Embryonic facial prominence (tissue), 1 donor: ENCODE data around the gene IGDCC3.
"Not testable (repeated sequence)": the region's sequence is repeated elsewhere in the genome, so short reads cannot be mapped to it uniquely, and the experiment has no call there.

Source experiments
- DNase-seq: peaks from one replicate; pipeline ENCODE4 v3.0.0-alpha.2; 2016; ENCODE audit errors: extremely low spot score

Gene IGDCC3

DNA sequence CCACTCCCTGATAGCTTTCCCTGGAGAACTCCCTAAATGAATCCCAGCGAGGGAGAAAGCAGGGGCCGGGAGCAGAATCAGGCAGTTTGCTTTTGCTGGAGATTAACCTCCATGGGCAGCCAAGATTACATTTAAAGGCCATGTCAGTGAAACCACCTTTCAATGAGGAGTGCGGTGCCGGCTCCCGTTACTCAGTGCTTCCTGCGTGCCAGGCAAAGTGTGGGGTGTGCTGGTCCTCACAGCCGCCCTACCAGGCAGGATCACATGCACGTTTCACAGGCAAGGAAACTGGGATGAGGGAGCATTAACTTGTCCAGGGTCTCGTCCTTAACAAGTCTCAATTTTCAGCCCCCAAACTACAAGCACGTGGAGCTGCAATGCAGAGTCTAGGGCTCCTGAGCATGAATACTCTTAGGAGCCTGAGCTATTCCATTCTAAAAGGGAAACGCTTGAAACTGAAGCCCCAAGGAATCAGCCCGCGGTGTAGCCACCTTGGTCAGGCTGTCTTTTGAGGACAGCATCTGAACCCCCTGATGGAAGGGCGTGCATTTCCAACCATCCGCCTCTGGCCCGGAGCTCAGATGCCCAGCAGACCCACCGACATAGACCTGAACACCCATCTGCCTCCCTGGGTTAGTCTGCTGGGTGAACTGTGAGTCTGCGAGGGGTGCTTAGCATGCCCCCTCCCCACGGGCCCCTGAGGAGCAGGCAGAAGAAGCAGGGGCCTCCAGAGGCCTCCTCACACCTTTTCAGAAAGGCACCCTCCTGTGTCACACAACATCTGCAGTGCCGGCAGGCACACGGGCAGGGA is 5.6 kb downstream of the IGDCC3 start:
- no peak for DNase-seq

DNA sequence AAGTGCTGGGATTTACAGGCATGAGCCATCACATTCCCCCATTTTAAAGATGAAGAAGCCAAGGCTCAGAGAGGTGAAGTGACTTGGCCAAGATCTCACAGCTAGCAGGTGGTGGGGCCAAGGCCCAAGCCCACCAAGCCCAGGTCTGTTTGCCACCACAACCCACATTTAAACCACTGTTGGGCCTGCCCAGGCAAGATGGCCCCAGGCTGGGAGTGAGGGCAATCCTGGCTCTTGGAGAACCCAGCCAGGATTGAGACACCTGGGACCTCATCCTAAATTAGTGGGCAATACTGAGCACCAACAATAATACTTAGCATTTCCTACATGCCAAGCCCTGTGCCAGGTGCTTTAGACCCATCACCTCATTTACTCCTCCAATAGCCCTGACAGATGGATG is 6.9 kb downstream of the IGDCC3 start:
- DNase-seq: no peak

GRCh38 chr15:65369651-65370050 is 8.2 kb downstream of the IGDCC3 start:
- DNase-seq: no peak

GRCh38 chr15:65369212-65369547 is 8.6 kb downstream of the IGDCC3 start:
- DNase-seq: no peak

DNA sequence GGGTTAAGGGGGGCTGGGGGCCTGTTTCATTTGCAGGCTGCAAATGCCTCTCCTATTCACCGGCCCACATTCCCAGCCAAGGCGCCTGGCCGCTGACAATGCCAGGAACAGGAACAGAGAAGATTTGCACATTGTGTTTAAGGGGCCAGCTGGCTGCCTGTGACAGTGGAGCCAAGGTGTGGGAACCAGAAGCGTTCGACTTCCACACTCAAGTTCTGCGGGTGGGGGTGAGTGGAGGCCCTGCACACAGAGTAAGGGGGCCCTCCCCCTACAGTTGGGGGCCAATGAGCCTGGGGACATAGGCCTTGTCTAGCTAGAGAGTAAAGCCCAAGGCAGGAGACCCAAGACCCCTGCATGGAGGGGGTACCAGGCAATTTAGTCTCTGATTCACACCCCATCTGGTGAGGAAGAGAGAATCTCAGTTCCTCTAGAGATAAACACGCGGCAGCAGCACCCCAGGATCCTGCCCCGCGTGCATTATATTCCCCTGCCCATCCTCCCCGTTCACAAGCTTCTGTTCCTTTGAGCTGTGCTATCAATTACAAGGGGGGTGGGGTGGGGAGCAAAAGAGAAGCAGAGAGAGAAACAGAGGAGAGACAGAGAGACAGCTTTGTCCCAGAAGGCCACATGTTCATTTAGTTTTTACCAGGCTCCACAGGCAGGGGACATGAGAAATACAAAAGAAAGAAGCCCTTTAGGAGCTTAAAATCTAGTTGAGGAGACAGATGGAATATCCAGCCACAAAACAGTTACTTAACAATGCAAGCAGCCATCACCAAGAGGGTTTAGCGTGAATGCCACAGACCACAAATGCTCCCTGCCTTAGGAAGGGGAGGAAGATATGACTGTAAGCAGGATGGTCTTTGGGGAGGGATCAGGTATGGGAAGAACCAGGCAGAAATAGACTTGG is 9.2 kb downstream of the IGDCC3 start:
- DNase-seq: no peak

DNA sequence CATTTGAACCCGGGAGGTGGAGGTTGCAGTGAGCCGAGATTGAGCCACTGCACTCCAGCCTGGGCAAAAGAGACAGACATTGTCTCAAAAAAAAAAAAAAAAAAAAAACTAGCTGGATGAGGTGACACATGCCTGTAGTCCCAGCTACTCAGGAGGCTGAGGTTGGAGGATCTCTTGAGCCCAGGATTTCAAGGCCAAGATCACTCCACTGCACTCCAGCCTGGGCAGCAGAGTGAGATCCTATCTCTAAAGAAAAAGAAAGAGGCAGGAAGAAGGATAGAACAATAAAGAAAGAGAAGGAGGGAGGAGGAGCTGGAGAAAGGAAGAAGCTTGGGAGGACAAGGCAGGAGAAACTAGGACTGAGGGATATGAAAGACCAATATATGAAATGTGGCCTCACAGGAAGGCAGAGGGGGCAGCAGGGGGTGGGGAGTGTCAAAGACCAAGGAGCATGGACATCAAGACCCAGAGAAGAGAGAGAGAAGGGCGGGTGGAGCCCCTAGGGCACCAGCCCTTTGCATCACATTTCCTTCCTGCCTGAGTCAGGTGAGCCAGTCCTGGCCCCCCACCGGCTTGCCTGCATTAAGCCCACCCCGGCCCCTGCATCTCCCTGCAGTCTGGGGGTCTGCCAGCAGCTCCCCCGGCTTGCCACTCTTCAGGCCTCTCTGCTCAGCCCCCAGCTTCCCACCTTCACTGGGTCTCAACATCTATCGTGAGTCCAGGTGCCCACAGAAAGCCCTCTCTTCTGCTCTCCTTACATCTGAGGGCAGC is 11.5 kb downstream of the IGDCC3 start:
- DNase-seq: no peak

DNA sequence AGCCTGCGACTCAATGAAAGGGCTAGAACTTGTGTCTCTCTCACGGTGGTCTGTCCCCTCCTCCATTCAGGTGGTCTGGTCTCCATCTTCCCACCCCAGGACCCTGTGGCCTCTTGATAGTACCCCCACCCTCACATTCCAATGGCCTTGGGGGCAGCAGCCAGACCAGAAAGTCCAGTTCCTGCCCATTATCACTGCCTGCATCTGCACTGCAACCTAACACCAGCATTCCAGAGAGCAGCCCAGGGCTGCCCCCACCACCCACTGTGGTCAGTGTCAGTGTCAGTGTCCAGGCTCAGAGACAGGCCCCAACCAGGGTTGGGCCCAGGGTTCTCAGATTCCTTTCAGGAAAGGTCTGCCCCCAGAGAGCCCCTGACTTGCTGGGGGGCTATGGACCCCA is 12.6 kb downstream of the IGDCC3 start:
- no peak for DNase-seq

- DNase-seq: no peak
Observed at GRCh38 chr15:65363766-65364165, 14.0 kb downstream of the IGDCC3 start.

DNA sequence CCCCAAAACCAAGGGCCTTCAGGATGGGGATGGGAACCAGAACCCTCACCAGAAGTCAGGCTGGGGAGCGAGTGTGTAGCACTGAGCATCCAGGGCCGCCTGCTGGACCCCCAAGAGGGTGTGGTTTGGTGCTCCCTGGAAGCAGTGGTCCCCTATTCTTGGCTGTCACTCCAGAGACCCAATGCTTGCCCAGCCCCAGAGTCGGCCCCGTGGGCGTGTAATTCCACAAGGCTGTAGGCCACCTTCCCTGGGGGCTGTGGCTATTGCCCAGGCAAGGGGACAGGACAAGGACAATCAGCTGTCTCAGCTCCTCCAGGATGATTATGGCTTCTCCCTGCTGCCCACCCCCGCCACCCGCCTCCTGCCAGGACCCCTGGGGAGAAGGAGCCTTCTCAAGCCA is 14.5 kb downstream of the IGDCC3 start:
- no peak for DNase-seq

- no peak for DNase-seq
Observed at GRCh38 chr15:65362491-65362890, 15.3 kb downstream of the IGDCC3 start.

- DNase-seq: no peak
Observed at GRCh38 chr15:65361708-65362459, 15.9 kb downstream of the IGDCC3 start.

GRCh38 chr15:65360506-65360905 is 17.3 kb downstream of the IGDCC3 start:
- DNase-seq: no peak

GRCh38 chr15:65355988-65356353 is 21.8 kb downstream of the IGDCC3 start:
- no peak for DNase-seq

DNA sequence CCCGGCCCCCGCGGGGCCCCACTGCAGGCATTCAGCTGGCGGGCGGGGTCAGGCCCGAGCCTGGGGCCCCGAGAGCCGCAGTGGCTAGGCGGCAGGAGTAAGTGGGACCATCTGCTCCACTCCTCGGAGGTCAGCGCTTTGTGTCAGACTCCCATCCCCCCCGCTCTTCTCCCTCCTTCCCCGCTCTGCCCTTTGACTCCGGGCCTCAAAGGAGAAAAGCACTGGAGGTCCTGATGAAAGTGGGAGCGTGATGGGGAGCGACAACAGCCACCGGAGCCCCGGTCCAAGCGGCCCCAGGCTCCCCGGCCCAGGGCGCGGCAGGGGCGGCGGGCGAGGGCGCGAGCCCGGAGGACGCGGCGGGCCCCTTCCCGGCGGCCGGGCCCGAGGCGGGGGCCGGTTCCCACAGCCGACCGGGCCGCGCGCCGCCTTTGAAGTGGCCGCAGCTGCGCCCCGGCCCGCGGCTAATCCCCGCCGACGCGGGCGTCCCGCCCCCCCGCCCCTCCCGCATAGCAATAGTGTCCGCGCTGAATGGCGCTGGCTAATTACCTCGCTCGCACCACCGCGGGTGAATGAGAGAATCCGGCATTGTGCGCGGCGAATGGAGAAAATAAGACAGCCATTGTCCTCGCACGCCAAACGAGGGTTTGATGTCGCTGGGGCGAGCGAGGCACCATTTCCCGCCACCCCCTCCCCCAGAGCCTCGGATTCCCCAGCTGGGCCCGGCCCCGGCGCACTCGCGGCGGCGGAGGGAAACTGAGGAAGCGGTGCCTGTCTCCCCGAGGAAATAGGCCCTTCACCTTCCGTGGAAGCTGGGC is 22.4 kb downstream of the IGDCC3 start:
- no peak for DNase-seq

DNA sequence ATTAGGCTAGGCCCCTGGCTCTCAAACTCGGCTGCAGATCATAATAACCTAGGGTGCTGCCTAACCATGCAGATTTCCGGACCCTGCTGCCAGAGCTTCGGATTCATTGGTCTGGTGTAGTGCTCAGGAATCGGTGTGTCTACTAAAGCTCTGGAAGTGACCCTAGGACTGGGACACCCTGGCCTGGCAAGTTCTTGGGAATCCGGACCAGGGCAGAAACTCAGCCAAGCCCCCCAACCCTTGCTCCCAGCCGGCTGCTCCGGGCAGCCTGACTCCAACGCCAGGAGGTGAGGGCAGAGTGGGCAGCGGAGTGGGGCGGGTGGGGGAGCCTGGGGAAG is 23.0 kb downstream of the IGDCC3 start:
- no peak for DNase-seq

DNA sequence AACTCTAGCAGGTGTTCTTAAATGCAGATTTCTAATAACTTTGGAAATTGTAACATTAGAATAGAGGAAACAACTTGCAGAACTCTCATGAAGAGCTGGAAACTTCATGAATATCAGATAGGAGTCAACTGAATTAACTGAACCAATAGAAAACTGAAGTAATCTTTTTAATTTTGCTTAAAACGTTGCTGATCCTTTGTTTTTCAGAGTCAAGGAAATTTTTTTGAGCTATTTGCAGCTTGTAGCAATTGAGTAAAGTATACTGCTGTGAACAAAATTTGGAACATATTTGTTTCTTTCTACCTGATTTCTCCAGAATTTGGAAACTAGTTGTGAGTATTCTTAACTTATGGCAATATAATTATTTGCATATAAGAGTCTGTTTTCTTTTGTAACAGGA is 25.8 kb downstream of the IGDCC3 start:
- not testable (repeated sequence) for DNase-seq

GRCh38 chr15:65349338-65349737 is 28.5 kb downstream of the IGDCC3 start:
- no peak for DNase-seq

GRCh38 chr15:65347756-65348155 is 30.0 kb downstream of the IGDCC3 start:
- not testable (repeated sequence) for DNase-seq

DNA sequence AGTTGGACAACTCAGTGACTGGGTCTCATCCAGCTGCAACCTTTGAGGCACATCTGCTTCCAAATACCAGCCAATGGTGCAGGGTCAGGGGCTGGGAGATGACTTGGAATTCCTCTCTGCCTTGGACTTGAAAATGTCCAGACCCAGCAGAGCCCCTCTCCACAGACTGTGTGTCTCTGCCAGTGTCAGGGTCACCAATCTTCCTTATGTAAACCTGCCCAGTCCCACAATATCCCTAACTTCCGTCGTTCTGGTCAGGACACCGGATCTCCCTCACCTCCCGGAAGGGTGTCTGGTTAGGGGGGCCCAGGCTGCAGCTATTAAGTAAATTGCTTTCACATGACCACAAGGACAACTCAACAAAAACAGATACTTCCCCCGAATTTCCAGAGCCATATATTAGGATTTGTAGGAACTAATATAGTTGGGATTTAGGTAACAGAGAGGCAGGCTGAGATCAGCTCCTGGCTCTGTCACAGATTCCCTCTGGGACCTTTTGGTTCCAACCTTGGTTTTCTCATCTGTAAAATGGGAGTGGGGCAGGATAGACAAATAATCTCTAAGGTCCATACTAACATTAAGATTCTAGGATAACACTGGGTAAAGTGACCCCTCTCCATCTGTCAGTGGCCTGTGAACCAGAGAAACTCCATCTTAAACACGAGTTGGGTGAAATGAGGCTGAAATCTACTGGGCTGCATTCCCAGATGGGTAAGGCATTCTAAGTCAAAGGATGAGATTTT is 30.8 kb downstream of the IGDCC3 start:
- no peak for DNase-seq

DNA sequence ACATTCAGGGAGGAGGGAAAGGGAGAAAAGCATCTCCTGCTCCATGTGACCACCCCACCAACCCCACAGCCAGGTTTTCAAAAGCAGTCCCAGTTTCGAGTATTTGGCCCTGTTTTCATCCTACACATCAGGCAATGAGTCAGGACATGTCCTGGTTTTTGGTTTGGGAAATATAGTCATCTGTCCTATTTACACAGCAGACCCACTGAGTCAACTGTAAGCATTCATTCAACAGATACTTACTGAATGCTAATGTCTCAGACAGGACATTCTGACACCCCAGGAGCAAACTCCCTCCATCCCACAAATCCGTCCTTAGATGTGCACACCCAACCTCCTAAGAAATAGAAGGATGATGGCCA is 32.9 kb downstream of the IGDCC3 start:
- no peak for DNase-seq
